SK-N-SH treated with all-trans-retinoic acid at 6 μM for 48 hours (cell line): ENCODE measurements around the gene FAM83D.

Experiments used
- ATAC-seq: fragments of 200-7000 bp; cut with Tn5 transposase; 3 replicates; pipeline ENCODE4 v1.9.1; 2020; ENCODE audit warnings: mild to moderate bottlenecking, moderate library complexity
- ARNTL ChIP-seq: fragments of 450-650 bp; formaldehyde crosslinking; IDR thresholded peaks from 2 replicates; pipeline ENCODE4 v1.5.0; 2020; ENCODE audit warnings: low read depth, mild to moderate bottlenecking, moderate library complexity, borderline replicate concordance
- BACH2 ChIP-seq: fragments of 250-450 bp; sonication (Bioruptor Pico); IDR thresholded peaks from 2 replicates; pipeline ENCODE4 v1.9.0; 2021; ENCODE audit warnings: mild to moderate bottlenecking, borderline replicate concordance
- CREB5 ChIP-seq: fragments of 250-450 bp; sonication (Bioruptor Pico); IDR thresholded peaks from 2 replicates; pipeline ENCODE4 v1.5.1; 2020; ENCODE audit warnings: low read depth, mild to moderate bottlenecking, moderate library complexity
- CSDC2 ChIP-seq: fragments of 250-450 bp; sonication (Bioruptor Pico); IDR thresholded peaks from 2 replicates; pipeline ENCODE4 v1.5.0; 2020; ENCODE audit warnings: mild to moderate bottlenecking, moderate library complexity
- CSRNP3 ChIP-seq: fragments of 250-450 bp; sonication (Bioruptor Pico); IDR thresholded peaks from 2 replicates; pipeline ENCODE4 v1.5.1; 2021; ENCODE audit warnings: mild to moderate bottlenecking, moderate library complexity
- ESRRG ChIP-seq: fragments of 250-450 bp; sonication (Bioruptor Pico); IDR thresholded peaks from 2 replicates; pipeline ENCODE4 v1.6.1; 2021; ENCODE audit warnings: mild to moderate bottlenecking
- GLIS3 ChIP-seq: fragments of 250-450 bp; sonication (Bioruptor Pico); IDR thresholded peaks from 2 replicates; pipeline ENCODE4 v1.5.0; 2020; ENCODE audit warnings: mild to moderate bottlenecking, moderate library complexity
- ISL1 ChIP-seq: fragments of 250-450 bp; sonication (Bioruptor Pico); IDR thresholded peaks from 2 replicates; pipeline ENCODE4 v2.1.2; 2022; ENCODE audit warnings: mild to moderate bottlenecking, moderate library complexity
- OSR1 ChIP-seq: fragments of 250-450 bp; sonication (Bioruptor Pico); IDR thresholded peaks from 2 replicates; pipeline ENCODE4 v1.8.0; 2022; ENCODE audit warnings: moderate library complexity, mild to moderate bottlenecking, inconsistent platforms
- PATZ1 ChIP-seq: fragments of 250-450 bp; sonication (Bioruptor Pico); IDR thresholded peaks from 2 replicates; pipeline ENCODE4 v1.8.0; 2020; ENCODE audit warnings: mild to moderate bottlenecking, moderate library complexity, borderline replicate concordance
- POU6F1 ChIP-seq: fragments of 250-450 bp; sonication (Bioruptor Pico); IDR thresholded peaks from 2 replicates; pipeline ENCODE4 v1.8.0; 2021; ENCODE audit warnings: low read depth, mild to moderate bottlenecking, moderate library complexity, borderline replicate concordance
- PPARA ChIP-seq: fragments of 250-450 bp; sonication (Bioruptor Pico); IDR thresholded peaks from 2 replicates; pipeline ENCODE4 v1.5.0; 2020; ENCODE audit warnings: mild to moderate bottlenecking, borderline replicate concordance
- RARB ChIP-seq: fragments of 250-450 bp; sonication (Bioruptor Pico); IDR thresholded peaks from 2 replicates; pipeline ENCODE4 v1.8.0; 2021; ENCODE audit warnings: mild to moderate bottlenecking, moderate library complexity
- SNAI2 ChIP-seq: fragments of 250-450 bp; sonication (Bioruptor Pico); IDR thresholded peaks from 2 replicates; pipeline ENCODE4 v1.5.0; 2020; ENCODE audit warnings: mild to moderate bottlenecking, moderate library complexity
- TCF4 ChIP-seq: fragments of 250-450 bp; sonication (Bioruptor Pico); IDR thresholded peaks from 2 replicates; pipeline ENCODE4 v1.8.0; 2021; ENCODE audit warnings: mild to moderate bottlenecking, moderate library complexity, borderline replicate concordance
- TOX ChIP-seq: fragments of 250-450 bp; sonication (Bioruptor Pico); IDR thresholded peaks from 2 replicates; pipeline ENCODE4 v1.8.0; 2021; ENCODE audit warnings: mild to moderate bottlenecking, moderate library complexity, borderline replicate concordance
- ZC3H10 ChIP-seq: fragments of 250-450 bp; sonication (Bioruptor Pico); IDR thresholded peaks from 2 replicates; pipeline ENCODE4 v1.5.1; 2021; ENCODE audit warnings: mild to moderate bottlenecking, moderate library complexity
- ZFP3 ChIP-seq: fragments of 250-450 bp; sonication (Bioruptor Pico); IDR thresholded peaks from 2 replicates; pipeline ENCODE4 v1.5.0; 2020; ENCODE audit warnings: mild to moderate bottlenecking, moderate library complexity
- ZFP30 ChIP-seq: fragments of 450-650 bp; formaldehyde crosslinking; IDR thresholded peaks from 2 replicates; pipeline ENCODE4 v1.5.0; 2022; ENCODE audit warnings: mild to moderate bottlenecking, moderate library complexity
- ZNF565 ChIP-seq: fragments of 450-650 bp; formaldehyde crosslinking; conservative IDR thresholded peaks from 2 replicates; pipeline ENCODE4 v1.5.0; 2020; ENCODE audit warnings: low read depth, mild to moderate bottlenecking, moderate library complexity
- ZNF70 ChIP-seq: fragments of 450-650 bp; formaldehyde crosslinking; IDR thresholded peaks from 2 replicates; pipeline ENCODE4 v1.5.0; 2020; ENCODE audit warnings: mild to moderate bottlenecking, moderate library complexity
- ZNF8 ChIP-seq: fragments of 450-650 bp; formaldehyde crosslinking; IDR thresholded peaks from 2 replicates; pipeline ENCODE4 v1.5.0; 2020; ENCODE audit warnings: mild to moderate bottlenecking, moderate library complexity
- TF ChIP-seq, protein P1 (sequence below): fragments of 250-450 bp; sonication (Bioruptor Pico); IDR thresholded peaks from 2 replicates; pipeline ENCODE4 v1.5.0; 2020; ENCODE audit warnings: mild to moderate bottlenecking, moderate library complexity

Gene FAM83D

DNA sequence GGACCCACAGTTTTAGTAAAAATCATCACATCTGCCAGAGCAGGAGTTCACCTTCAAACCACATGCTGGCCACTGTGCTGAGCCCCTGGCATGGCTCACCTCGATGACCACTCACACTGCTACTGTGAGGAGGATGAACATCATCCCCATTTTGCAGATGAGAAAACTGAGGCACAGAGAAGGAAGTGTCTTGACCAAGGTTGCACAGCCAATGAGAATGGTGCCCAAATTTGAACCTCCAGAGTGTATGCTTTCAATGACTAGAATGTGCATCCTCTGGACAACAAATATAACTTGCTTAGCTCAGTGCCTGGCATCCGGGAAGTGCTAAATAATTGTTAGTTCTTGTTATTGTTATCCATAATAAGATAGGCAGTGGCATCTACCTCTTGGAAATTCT, 37.2 kb upstream of the FAM83D start (continued):
- TF ChIP-seq CREB5 (CRISPR knock-in tag) (no peak), TOX (CRISPR knock-in tag) (no peak)

- TF ChIP-seq PPARA (no peak), ZFP3 (CRISPR knock-in tag) (no peak), CREB5 (CRISPR knock-in tag) (no peak), ZNF565 (no peak), TCF4 (CRISPR knock-in tag) (no peak), BACH2 (CRISPR knock-in tag) (no peak), ARNTL (CRISPR knock-in tag) (no peak), GLIS3 (CRISPR knock-in tag) (no peak), CSRNP3 (CRISPR knock-in tag) (no peak), PATZ1 (CRISPR knock-in tag) (no peak), SNAI2 (no peak), CSDC2 (CRISPR knock-in tag) (no peak), POU6F1 (CRISPR knock-in tag) (no peak), ZC3H10 (CRISPR knock-in tag) (no peak), ZFP30 (CRISPR knock-in tag) (no peak), ZNF8 (no peak), OSR1 (CRISPR knock-in tag) (no peak), RARB (CRISPR knock-in tag) (no peak)
- TF ChIP-seq, protein P1, sequence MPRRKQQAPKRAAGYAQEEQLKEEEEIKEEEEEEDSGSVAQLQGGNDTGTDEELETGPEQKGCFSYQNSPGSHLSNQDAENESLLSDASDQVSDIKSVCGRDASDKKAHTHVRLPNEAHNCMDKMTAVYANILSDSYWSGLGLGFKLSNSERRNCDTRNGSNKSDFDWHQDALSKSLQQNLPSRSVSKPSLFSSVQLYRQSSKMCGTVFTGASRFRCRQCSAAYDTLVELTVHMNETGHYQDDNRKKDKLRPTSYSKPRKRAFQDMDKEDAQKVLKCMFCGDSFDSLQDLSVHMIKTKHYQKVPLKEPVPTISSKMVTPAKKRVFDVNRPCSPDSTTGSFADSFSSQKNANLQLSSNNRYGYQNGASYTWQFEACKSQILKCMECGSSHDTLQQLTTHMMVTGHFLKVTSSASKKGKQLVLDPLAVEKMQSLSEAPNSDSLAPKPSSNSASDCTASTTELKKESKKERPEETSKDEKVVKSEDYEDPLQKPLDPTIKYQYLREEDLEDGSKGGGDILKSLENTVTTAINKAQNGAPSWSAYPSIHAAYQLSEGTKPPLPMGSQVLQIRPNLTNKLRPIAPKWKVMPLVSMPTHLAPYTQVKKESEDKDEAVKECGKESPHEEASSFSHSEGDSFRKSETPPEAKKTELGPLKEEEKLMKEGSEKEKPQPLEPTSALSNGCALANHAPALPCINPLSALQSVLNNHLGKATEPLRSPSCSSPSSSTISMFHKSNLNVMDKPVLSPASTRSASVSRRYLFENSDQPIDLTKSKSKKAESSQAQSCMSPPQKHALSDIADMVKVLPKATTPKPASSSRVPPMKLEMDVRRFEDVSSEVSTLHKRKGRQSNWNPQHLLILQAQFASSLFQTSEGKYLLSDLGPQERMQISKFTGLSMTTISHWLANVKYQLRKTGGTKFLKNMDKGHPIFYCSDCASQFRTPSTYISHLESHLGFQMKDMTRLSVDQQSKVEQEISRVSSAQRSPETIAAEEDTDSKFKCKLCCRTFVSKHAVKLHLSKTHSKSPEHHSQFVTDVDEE (CRISPR knock-in tag) = no peak
- ATAC-seq = no peak
Observed at GRCh38 chr20:38889792-38890496, 36.3 kb upstream of the FAM83D start.

GRCh38 chr20:38890497-38890818, 35.8 kb upstream of the FAM83D start:
- no peak for ATAC-seq
- TF ChIP-seq ZNF70 (CRISPR knock-in tag) (no peak), ZNF8 (no peak), ZFP3 (CRISPR knock-in tag) (no peak), OSR1 (CRISPR knock-in tag) (no peak), ZC3H10 (CRISPR knock-in tag) (no peak), RARB (CRISPR knock-in tag) (no peak), POU6F1 (CRISPR knock-in tag) (no peak), BACH2 (CRISPR knock-in tag) (no peak), ZFP30 (CRISPR knock-in tag) (no peak), GLIS3 (CRISPR knock-in tag) (no peak), ESRRG (no peak), ISL1 (CRISPR knock-in tag) (no peak), PPARA (no peak)
- TF ChIP-seq, protein P1 (CRISPR knock-in tag) = no peak
